GM18907 (cell line): ENCODE measurements around the gene CABP4.
A peak's percentile ranks its signal among the peaks of the same experiment; 100 is the strongest.
"Not testable (repeated sequence)": the region's sequence is repeated elsewhere in the genome, so short reads cannot be mapped to it uniquely, and the experiment has no call there.

ENCODE experiments used
- ATAC-seq: cut with Tn5 transposase; IDR thresholded peaks from one replicate; pipeline ENCODE4 v1.9.1; 2021; ENCODE audit warnings: mild to moderate bottlenecking, moderate library complexity; ENCODE audit not compliant: unreplicated experiment

The CABP4 gene

DNA sequence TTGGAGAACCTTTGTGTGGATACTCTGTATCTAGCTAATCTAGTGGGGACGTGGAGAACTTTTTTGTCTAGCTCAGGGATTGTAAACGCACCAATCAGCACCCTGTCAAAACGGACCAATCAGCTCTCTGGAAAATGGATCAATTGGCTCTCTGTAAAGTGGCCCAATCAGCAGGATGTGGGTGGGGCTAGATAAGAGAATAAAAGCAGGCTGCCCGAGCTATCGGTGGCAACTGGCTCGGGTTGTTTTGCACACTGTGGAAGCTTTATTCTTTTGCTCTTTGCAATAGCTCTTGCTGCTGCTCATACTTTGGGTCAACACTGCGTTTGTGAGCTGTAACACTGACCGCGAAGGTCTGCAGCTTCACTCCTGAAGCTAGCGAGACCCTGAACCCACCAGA lies 21.5 kb downstream of the CABP4 start:
- ATAC-seq: not testable (repeated sequence)

DNA sequence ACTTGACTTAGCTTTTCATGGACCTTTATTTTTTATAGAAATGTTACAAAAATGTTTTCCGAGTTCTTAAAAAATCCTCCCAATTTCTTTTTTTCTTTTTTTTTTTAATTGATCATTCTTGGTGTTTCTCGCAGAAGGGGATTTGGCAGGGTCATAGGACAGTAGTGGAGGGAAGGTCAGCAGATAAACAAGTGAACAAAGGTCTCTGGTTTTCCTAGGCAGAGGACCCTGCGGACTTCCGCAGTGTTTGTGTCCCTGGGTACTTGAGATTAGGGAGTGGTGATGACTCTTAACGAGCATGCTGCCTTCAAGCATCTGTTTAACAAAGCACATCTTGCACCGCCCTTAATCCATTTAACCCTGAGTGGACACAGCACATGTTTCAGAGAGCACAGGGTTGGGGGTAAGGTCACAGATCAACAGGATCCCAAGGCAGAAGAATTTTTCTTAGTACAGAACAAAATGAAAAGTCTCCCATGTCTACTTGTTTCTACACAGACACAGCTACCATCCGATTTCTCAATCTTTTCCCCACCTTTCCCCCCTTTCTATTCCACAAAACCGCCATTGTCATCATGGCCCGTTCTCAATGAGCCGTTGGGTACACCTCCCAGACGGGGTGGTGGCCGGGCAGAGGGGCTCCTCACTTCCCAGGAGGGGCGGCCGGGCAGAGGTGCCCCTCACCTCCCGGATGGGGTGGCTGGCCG lies 22.3 kb downstream of the CABP4 start:
- not testable (repeated sequence) for ATAC-seq

DNA sequence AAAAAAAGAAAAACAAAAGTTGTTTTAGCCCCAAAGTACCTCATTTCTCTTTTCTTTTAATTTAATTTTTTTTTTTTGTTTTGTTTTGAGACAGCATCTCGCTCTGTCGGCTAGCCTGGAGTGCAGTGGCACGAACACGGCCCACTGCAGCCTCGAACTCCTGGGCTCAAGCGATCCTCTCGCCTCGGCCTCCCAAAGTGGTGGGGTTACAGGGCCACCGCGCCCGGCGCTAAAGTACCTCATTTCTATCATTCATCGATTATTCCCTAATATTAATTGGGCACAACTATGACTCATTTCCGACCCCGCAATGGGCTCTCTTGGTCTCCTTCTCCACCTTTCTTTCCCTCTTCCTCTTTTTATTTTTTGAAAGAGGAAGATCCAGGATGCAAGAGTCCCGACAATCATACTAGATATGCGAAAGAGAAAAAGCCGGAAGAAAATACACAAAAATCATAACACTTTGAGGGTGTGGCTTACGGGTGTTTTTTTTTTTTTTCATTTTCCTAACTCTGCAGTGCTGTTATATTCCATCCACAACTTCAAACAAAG lies 27.2 kb downstream of the CABP4 start:
- ATAC-seq: peak; percentile 10

DNA sequence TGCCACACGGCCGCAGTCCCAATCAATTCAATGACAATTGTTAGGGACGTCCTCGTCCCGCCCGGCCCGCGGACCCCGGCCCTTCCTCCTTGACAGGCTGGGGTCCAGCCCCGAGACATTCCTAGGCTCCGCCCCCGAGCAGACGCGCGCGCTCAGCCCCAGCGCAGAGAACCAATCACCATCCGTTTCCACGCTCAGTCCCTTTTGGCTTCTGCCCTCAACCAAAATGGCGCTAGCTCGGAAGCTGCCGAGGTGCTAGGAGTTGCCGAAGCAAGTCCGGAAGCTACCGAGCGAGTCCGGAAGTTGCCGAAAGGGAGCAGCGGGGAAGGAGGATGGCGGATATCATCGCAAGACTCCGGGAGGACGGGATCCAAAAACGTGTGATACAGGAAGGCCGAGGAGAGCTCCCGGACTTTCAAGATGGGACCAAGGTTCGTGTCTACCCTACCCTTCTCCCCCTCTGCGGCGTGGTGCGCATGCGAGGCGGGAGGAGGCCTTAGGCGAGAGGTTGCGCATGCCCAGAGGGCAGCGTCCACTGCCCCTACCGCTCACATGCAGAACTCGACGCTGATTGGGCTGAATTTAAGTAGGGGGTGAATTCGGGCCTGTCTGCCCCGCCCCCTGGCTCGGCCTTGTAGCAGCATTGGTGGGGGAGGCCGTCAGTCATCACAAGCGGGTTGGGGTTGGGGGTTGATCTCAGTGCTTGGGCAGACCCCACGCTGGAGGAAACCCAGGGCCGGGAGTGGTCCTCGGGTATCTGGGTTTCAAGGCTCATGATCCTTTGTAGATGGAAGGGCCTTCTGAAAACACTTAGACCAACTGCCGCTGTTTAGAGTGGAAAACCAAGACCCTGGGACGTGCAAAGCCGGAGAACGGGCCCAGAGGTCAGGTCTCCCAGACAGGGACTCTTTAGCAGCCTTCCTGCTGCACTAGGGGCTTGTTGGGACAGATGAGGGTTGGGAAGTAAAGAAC lies 28.0 kb downstream of the CABP4 start, which contains the start of gene AIP:
TSS of gene AIP (plus strand) at position 200 of the 972 bp plus-strand sequence. CDS start at position 333, 133 bp downstream.
- peak; percentile 74 for ATAC-seq

DNA sequence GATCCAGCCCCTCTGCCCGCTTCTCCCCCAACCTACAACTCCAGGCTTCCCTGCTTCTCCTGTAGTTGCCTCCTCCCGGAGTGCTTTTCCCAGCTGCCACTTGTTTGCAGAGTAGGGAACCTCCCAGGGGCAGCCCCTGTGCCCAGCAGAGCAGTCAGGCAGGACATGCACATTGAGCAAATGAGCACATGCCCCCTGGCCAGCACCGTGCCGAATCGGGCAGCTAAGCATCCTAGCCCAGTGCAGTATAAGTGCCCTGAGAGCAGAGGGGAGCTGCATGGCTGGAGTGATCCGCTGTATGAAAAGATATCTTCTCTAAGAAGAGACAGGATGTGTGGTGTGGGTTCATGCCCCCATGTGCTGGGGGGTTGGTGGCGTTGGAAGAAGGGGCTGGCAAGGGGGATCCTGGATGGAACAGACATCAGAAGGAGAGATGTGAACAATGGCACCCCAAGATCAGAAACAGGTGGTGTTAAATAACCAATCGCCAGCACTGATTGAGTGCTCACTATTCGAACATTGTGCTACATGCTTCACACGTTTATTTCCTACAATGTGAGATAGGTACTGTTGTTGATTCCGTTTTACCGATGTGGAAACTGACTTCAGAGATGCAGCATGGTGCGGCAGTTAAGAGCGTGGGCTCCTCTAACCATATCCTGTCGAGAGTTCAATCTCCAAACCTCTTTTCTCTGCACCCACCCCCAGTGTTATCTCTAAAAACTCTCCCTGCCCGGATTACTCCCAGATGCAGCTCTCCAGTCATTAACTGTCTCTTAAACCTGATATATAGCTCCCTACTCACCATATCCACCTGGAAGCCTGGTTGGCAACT lies 28.9 kb downstream of the CABP4 start:
- ATAC-seq: no peak

DNA sequence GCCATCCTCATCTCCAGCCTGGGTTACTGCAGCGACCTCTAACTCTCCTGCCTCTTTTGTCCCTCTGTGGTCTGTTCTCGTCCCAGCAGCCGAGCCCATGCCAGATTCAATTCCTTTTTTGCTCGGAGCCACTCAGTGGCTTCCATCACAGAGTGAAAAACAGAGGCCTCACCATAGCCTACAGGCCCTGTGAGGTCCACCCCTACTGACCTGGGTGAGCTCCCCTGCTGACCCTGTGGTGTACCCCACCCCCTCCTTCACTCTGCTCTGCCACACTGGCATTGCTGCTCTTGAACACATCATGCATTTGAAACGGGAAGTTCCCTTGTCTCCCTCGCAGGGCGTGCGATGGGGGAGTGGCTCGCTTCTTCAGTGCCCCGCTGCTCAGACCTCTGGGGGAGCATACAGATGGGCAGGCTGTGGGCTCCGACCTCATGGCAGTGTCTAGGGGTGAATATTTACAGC lies 29.7 kb downstream of the CABP4 start:
- ATAC-seq: no peak

DNA sequence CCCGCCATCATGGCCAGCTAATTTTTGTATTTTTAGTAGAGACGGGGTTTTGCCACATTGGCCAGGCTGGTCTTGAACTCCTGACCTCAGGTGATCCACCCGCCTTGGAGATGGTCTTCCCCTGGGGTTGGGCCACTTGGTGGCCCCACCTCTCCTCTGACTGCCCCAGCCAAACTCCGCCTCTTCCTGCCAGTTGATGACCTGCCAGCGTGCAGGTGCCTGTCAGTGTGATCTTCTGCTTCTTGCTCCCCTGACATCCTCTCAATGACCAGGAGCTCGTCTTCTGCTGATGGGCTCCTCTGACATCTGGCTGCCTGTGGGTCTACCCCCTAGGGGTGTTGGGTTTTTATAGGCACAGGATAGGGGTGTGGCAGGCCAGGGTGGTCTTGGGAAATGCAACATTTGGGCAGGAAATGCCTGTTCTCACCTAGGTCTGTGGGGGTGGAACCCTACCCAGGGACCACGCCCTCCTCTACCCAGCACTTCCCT lies 30.8 kb downstream of the CABP4 start:
- ATAC-seq: not testable (repeated sequence)

DNA sequence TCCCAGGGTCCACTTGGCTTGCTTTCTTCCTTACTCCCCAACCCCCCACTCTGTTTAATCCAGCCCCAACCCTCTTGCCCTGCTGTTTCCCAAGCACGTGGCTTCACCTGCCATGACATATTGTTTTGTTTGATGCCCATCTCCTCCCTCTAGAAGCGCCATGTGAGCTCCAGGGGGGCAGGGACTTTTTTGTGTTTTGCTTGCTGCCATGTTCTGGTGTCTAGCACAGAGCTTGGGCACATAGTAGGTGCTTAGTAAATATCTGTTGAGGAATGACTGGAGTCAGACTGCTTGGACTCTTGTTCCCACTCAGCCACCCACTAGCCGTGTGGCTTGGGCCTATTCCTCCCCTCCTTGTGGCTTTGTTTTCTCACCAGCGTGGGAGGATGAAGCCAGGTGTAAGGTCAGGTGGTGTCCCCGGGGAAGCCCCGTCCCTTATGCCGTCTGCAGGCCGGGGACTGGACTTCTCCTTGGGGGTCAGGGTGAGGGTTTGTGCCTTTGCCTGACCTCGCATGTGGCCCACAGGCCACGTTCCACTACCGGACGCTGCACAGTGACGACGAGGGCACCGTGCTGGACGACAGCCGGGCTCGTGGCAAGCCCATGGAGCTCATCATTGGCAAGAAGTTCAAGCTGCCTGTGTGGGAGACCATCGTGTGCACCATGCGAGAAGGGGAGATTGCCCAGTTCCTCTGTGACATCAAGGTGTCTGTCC lies 31.5 kb downstream of the CABP4 start:
- ATAC-seq: peak; percentile 27

DNA sequence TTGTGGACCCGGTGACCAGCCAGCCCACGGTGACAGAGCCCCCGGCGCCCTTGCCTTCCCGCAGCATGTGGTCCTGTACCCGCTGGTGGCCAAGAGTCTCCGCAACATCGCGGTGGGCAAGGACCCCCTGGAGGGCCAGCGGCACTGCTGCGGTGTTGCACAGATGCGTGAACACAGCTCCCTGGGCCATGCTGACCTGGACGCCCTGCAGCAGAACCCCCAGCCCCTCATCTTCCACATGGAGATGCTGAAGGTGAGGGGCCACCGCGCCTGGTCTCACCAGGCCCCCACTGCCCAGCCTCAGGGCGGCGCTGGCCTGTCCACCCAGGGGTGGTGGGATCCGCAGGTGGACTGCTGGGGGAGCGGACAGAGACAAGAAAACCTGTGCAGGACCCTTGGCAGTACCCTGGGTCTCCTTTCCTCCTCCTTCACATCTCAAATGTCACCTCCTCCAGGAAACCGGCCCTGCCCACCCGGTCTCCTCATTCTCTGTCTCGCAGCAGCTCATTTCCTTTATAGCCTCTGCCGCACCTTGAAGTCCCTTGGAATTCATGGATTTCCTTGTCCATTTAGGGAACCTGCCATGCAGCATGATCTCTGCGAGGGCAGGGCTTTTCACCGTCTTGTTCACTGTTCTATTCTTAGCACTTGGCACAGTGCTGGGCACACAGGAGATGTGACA lies 34.2 kb downstream of the CABP4 start:
- no peak for ATAC-seq

DNA sequence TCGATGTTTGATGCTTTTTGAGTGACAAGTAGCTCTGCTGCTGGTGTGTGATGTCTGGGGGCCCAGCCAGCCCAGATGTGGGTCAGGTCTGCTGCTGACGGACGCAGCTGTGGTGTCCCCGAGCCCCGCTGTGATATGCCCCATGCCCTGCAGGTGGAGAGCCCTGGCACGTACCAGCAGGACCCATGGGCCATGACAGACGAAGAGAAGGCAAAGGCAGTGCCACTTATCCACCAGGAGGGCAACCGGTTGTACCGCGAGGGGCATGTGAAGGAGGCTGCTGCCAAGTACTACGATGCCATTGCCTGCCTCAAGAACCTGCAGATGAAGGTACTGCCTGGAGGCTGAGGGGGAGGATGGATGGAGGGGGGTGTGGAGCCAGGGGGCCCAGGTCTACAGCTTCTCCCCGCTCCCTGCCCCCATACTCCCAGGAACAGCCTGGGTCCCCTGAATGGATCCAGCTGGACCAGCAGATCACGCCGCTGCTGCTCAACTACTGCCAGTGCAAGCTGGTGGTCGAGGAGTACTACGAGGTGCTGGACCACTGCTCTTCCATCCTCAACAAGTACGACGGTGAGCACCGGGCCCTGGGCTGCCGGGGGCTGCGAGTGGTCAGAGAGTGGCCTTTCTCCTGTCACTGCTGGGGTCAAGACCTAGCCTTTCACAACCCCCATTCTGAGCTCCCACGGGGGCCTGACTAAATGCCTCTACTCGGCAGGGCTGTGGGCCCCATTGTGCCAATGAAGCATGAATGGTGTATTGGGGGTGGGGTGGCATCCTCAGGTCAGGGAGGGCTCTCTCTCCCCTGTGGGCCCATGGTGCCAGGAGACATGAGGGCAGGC lies 35.0 kb downstream of the CABP4 start:
- ATAC-seq: no peak

DNA sequence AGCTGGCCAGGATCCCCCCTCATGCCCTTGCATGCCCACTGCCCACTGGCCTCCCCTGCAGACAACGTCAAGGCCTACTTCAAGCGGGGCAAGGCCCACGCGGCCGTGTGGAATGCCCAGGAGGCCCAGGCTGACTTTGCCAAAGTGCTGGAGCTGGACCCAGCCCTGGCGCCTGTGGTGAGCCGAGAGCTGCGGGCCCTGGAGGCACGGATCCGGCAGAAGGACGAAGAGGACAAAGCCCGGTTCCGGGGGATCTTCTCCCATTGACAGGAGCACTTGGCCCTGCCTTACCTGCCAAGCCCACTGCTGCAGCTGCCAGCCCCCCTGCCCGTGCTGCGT lies 35.5 kb downstream of the CABP4 start:
- ATAC-seq: no peak

DNA sequence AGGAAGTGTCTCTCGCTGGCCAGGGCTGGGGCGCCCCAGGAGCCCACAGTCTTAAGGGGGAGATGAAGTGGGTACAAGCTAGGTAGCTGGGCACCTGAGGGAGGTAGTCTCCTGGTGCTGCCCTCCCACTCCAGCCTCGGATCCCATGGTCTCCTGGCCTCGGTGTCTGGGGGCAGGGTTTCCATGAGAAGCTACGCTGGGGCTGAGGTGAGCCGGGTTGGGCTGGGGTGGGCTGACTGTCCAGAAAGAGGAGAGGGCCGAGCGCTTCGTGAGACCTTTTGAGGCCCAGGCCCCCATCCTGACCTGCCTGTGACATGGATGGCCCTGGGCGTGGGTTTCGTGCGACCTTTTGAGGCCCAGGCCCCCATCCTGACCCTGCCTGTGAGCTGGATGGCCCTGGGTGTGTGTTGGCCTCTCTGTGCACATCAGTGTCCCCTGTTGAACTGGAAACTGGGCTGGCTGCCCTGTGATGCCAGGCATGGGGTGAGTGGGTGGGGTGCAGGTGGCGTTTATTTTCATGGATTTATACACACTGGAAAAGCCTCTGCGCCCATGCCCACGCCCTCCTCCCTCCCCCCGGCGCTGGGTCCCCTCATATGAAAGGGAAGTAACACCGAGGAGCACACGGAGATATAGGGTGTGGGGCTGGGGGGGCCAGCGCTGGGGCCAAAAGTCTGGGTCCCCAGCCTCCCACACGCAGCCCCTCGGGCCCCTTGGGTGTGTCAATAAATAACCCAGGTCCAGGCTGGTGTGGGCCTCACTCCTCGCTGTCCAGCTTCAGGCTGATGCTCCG lies 36.3 kb downstream of the CABP4 start:
- ATAC-seq: no peak

DNA sequence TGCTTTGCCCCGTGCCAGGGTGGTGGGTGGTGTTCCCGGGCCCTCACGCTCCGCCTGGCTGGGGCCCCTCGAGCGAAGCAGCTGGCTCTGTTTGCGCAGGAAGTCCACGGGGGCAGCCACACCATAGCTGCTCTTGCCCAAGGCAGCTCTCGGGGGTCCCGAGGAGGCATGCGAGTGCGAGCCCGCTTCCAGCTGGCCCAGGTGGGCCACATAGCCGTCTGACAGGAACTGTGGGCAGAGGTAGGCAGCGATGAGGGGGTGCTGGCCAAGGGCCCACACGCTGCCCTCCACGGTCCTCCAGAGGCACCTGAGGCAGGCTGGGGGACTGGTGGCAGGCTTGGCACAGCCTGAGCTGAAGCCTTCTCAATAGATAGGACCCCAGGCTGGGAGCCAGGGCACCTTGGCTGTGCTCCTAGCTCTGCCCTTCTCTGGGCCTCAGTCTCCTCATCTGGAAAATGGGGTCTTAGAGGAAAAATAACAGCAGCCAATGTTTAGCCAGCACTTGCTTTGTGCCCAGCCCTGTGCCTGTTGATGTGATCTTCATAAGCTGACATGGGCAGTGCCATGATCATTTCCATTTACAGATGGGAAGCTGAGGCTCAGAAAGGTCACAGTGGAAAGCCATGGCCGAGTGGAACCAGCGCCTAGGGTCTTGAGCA lies 37.0 kb downstream of the CABP4 start:
- no peak for ATAC-seq

DNA sequence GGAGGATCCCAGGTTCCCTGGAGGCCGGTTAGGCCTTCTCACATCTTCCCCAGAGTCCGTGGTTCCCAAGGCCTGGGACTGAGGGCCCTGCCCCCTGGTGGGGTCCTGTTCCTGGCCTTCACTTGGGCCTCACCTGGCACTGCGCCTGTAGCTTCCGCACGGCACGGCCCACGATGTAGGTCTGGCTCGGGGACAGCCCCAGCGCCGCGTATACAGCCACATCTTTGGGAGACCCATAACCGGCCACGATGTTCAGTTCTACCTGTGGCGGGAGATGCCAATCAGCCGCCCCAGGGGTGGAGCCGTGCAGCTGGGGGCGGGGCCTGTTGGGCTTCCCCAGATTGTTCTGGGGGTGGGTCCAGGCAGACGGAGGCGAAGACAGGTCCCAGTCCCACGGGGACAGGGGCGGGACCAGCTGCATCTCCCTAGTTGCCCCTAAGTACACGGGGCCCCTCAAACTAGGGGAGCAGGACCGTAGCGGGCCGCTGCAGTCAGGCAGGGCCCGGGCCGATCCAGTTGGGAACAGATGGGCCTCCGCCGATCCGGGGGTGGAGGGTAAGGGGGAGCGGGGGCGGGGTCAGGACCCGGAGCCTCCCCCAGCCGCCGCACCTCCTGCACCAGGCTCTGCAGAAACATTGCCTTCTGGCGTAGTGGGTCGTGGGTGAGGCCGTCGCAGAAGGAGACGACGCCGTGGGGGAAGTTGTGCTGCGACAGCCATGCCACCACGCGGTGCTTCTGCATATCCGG lies 37.8 kb downstream of the CABP4 start:
- ATAC-seq: no peak

DNA sequence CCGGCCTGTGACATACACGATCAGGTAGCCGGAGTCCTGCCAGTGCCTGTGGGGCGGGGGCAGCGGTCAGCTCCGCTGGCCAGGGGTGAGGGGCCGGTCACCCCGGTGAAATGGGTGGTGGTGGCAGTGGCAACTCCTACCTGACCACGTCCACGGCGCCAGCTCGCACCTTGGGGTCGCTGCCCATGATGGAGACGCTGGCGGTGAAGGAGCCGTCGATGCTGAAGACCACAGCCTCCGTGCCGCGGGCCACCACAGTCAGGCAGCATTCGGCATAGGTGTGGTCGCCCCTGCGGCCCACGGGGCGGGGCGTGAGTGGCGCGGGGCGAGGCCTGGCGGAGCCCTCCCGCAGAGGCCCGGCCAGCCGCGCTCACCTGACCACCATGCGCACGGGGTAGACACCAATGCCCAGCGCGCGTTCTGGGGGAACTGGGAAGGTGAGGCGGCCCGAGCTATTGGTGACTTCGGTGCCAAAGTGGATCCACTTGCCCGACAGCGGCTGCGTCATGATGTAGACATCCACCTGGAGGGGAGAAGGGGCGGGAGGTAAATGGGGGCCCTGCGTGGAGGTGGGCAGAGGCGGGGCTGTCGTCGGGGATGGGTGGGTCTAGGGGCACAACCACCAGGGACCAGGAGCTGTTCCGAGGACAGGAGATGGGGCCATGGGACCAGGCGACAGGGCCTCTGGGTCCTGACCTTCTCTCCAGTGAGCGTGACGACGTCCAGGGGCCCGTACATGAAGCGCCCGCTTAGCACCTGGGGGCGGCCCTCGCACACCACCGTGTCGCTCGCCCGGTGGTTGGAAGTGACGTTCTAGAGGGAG lies 38.6 kb downstream of the CABP4 start:
- no peak for ATAC-seq
